MCF 10A (cell line): Measurements from ENCODE around the gene LRP1. TPM values are rescaled to one million over a fixed set of nuclear protein-coding genes. Genes with fewer than 3 reads are reported as not detected.

Source experiments
- BruUV-seq: library from RNA; stranded (reverse); fragments of 400-500 nt; replicated peaks from 2 replicates; lab custom pipeline; 2021; lab: Mats Ljungman, UMichigan
- CTCF ChIA-PET: fragments of 300-600 bp; sonication (Branson Sonifier 250); formaldehyde crosslinking; extraction: SDS; loops from one replicate; lab custom pipeline; 2021; ENCODE audit warnings: antibody characterized with exemption, inconsistent platforms; lab: Yijun Ruan, JAX
- POLR2A ChIA-PET: fragments of 300-600, 350-650 bp; sonication (Branson Sonifier 250); formaldehyde crosslinking; extraction: SDS; loops from one replicate; lab custom pipeline; 2020; ENCODE audit warnings: antibody characterized with exemption, inconsistent platforms; lab: Yijun Ruan, JAX
- DNase-seq: peaks from one replicate; pipeline ENCODE4 v3.0.0-alpha.2; 2018; ENCODE audit not compliant: unreplicated experiment
- H3K27ac Mint-ChIP-seq: one replicate; pipeline ENCODE4 v1.8.0; 2022; ENCODE audit warnings: mild to moderate bottlenecking, low read depth, mixed read lengths; ENCODE audit not compliant: unreplicated experiment
- H3K27me3 Mint-ChIP-seq: one replicate; pipeline ENCODE4 v1.8.0; 2022; ENCODE audit warnings: mixed read lengths; ENCODE audit not compliant: insufficient read depth, unreplicated experiment
- H3K36me3 Mint-ChIP-seq: one replicate; pipeline ENCODE4 v1.8.0; 2022; ENCODE audit warnings: mild to moderate bottlenecking, moderate library complexity, mixed read lengths; ENCODE audit not compliant: insufficient read depth, unreplicated experiment
- H3K4me1 Mint-ChIP-seq: one replicate; pipeline ENCODE4 v1.8.0; 2022; ENCODE audit warnings: mixed read lengths; ENCODE audit not compliant: insufficient read depth, unreplicated experiment
- H3K4me3 Mint-ChIP-seq: one replicate; pipeline ENCODE4 v1.8.0; 2022; ENCODE audit warnings: mild to moderate bottlenecking, moderate library complexity, mixed read lengths; ENCODE audit not compliant: unreplicated experiment
- H3K9me3 Mint-ChIP-seq: one replicate; pipeline ENCODE4 v1.8.0; 2022; ENCODE audit warnings: mixed read lengths; ENCODE audit not compliant: unreplicated experiment
- intact Hi-C: fragments of 100-400 bp; cut with micrococcal nuclease; formaldehyde crosslinking; loops from 2 replicates; pipeline ENCODE4 v1.14.1; 2022
- total RNA-seq: library from RNA; stranded (reverse); gene quantifications from 2 replicates; pipeline ENCODE4 v1.2.3, GENCODE V29; 2022
- TF ChIP-seq, protein P1 (sequence below): fragments of 200-600 bp; IDR thresholded peaks from one replicate; pipeline ENCODE4 v1.8.0; 2022; ENCODE audit warnings: antibody characterized with exemption, mild to moderate bottlenecking; ENCODE audit not compliant: unreplicated experiment

LRP1 gene
- total RNA-seq, 1 experiment from 2014 or later: 18.9 TPM

- ChIA-PET POLR2A (no interaction called here), CTCF (interaction anchor here (1.2 to 9.4 kb wide), 2 partner anchors 25 to 33 kb away, joined by 4 to 188 read pairs; a partner anchor contains a TSS)
- no peak overlapping the region for H3K4me3 Mint-ChIP-seq
- intact Hi-C loops: no loop called here
- no TSS peak for BruUV-seq
- DNase-seq: no peak
- H3K27ac Mint-ChIP-seq: no peak overlapping the region
- H3K36me3 Mint-ChIP-seq: peaks cover 19% of the 10 kb centered on the region
- no peaks in the 10 kb centered on the region for H3K27me3 Mint-ChIP-seq
- H3K9me3 Mint-ChIP-seq: no peaks in the 10 kb centered on the region
- TF ChIP-seq, protein P1, sequence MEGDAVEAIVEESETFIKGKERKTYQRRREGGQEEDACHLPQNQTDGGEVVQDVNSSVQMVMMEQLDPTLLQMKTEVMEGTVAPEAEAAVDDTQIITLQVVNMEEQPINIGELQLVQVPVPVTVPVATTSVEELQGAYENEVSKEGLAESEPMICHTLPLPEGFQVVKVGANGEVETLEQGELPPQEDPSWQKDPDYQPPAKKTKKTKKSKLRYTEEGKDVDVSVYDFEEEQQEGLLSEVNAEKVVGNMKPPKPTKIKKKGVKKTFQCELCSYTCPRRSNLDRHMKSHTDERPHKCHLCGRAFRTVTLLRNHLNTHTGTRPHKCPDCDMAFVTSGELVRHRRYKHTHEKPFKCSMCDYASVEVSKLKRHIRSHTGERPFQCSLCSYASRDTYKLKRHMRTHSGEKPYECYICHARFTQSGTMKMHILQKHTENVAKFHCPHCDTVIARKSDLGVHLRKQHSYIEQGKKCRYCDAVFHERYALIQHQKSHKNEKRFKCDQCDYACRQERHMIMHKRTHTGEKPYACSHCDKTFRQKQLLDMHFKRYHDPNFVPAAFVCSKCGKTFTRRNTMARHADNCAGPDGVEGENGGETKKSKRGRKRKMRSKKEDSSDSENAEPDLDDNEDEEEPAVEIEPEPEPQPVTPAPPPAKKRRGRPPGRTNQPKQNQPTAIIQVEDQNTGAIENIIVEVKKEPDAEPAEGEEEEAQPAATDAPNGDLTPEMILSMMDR: no peak
- no peaks in the 10 kb centered on the region for H3K4me1 Mint-ChIP-seq
Observed at GRCh38 chr12:57208631-57209282, 80.5 kb downstream of the LRP1 start.

DNA sequence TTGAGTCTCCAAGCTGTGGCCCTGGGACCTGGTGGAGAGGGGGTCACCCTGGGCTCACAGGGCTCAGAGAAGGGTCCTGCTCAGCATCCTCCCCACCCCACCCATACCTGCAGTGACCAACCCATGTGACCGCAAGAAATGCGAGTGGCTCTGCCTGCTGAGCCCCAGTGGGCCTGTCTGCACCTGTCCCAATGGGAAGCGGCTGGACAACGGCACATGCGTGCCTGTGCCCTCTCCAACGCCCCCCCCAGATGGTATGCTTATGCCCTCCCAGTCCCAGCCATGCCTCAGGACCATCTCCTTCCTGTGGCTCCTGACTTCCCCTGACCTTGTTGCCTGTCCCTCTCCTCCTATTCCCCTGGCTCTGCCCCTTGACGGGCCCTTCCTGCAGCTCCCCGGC, 81.6 kb downstream of the LRP1 start:
- Mint-ChIP-seq H3K27me3 (peaks cover 8% of the 10 kb centered on the region), H3K4me1 (no peaks in the 10 kb centered on the region), H3K9me3 (no peaks in the 10 kb centered on the region), H3K27ac (no peak overlapping the region), H3K36me3 (peaks cover 13% of the 10 kb centered on the region), H3K4me3 (no peak overlapping the region)
- POLR2A ChIA-PET: interaction anchor here (0.6 kb wide), 1 partner anchor 33 kb away, joined by 3 read pairs; no protein-coding TSS in a partner anchor
- CTCF ChIA-PET: interaction anchor here (9.4 kb wide), 1 partner anchor 31 kb away, joined by 188 read pairs; a partner anchor contains a TSS
- no TSS peak for BruUV-seq
- DNase-seq: no peak
- intact Hi-C loops: no loop called here
- TF ChIP-seq, protein P1: no peak

DNA sequence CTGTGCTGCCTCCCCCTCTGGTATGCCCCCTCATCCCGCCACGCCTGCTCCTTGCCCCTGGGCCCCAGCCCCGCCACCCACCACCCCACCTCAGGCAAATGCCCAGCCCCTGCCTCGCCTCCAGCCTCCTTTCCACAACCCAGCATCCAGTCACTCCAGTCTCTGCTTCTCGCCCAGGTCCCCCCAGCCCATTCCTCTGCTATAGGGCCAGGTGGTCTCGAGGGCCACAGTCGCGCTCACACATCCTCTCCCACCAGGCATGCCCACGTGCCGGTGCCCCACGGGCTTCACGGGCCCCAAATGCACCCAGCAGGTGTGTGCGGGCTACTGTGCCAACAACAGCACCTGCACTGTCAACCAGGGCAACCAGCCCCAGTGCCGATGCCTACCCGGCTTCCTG, 82.2 kb downstream of the LRP1 start:
- TF ChIP-seq, protein P1: no peak
- ChIA-PET POLR2A (no interaction called here), CTCF (interaction anchor here (9.4 kb wide), 1 partner anchor 31 kb away, joined by 188 read pairs; a partner anchor contains a TSS)
- Mint-ChIP-seq H3K4me3 (no peak overlapping the region), H3K4me1 (peaks cover 4% of the 10 kb centered on the region), H3K36me3 (peaks cover 13% of the 10 kb centered on the region), H3K9me3 (no peaks in the 10 kb centered on the region), H3K27ac (no peak overlapping the region), H3K27me3 (peaks cover 13% of the 10 kb centered on the region)
- intact Hi-C loops: no loop called here
- no TSS peak for BruUV-seq
- DNase-seq: no peak

DNA sequence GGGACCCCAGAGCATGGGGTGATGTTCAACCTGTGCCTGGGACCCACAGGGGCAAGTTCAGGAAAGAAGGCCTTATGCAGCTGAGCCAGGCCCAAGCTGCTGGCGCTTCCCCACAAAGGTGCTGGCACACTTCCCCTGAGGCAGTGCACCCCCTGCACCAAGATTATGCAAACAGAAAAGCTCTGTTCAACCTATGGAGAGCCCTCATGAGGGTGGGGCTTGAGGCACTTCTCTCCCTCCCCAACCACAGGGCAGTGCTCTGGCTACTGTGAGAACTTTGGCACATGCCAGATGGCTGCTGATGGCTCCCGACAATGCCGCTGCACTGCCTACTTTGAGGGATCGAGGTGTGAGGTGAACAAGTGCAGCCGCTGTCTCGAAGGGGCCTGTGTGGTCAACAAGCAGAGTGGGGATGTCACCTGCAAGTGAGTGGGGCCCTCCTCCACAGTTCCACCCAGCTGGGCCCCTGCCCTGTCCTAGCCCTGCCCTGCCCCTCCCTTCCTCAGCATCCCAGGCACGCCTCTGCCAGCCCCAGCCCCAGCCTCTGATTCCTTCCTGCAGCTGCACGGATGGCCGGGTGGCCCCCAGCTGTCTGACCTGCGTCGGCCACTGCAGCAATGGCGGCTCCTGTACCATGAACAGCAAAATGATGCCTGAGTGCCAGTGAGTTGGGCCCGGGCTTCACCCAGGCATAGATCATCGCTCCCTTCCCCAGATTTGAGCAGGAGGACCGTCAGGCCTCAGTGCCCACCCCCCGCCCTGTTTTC, 82.8 kb downstream of the LRP1 start:
- no peak for DNase-seq
- no peak overlapping the region for H3K27ac Mint-ChIP-seq
- peaks cover 10% of the 10 kb centered on the region for H3K4me1 Mint-ChIP-seq
- TF ChIP-seq, protein P1: no peak
- H3K4me3 Mint-ChIP-seq: no peak overlapping the region
- peaks cover 13% of the 10 kb centered on the region for H3K36me3 Mint-ChIP-seq
- ChIA-PET POLR2A (no interaction called here), CTCF (interaction anchor here (9.4 kb wide), 1 partner anchor 30 kb away, joined by 188 read pairs; a partner anchor contains a TSS)
- no TSS peak for BruUV-seq
- intact Hi-C loops: no loop called here
- H3K27me3 Mint-ChIP-seq: peaks cover 20% of the 10 kb centered on the region
- H3K9me3 Mint-ChIP-seq: no peaks in the 10 kb centered on the region
